Endothelial cell of hepatic sinusoid (primary cell): Measurements from ENCODE around the gene SPATA1.
"Not testable (repeated sequence)": the region's sequence is repeated elsewhere in the genome, so short reads cannot be mapped to it uniquely, and the experiment has no call there.

Experiments
- in situ Hi-C: cut with HindIII; loops from 2 replicates; pipeline ENCODE4 v1.10.0; 2017; ENCODE audit warnings: low sequenced_read_pairs

SPATA1 gene

DNA sequence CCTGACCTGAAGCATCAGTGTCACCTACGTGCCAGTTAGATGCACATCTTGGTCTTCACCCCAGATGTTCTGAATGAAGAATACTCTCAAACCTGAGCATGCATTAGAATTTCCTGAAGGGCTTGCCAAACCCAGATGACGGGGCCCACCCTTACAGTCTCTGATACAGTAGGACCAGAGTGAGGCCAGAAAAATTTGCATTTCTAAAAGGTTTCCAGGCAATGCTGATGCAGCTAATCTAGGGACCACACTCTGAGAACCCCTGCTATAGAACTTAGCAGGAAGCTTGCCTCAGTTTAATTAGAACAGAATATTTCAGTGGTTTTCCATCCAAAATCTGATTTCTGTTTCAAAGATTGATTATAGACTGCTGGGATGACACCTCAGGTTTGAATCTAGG lies 77.9 kb downstream of the SPATA1 start:
- in situ Hi-C loops = no loop called here

DNA sequence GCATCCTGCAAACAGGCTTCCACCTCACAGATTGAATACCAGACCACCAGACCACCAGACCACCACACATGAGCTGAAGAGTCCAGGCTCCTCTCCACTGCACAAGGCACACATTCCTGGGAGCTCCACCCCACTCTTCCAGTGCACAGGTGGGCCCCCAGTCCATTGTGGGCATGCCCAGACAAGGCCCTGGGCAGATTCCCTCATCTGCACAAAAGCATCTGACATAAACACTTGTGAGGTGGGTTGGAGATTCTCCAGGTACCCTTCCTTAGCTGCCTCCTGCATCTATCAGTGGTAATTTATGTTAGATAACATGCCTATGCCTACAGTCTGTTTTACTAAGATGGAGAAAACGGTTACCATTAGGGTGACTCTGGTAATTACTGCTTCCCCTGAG lies 79.6 kb downstream of the SPATA1 start:
- in situ Hi-C loops = no loop called here

DNA sequence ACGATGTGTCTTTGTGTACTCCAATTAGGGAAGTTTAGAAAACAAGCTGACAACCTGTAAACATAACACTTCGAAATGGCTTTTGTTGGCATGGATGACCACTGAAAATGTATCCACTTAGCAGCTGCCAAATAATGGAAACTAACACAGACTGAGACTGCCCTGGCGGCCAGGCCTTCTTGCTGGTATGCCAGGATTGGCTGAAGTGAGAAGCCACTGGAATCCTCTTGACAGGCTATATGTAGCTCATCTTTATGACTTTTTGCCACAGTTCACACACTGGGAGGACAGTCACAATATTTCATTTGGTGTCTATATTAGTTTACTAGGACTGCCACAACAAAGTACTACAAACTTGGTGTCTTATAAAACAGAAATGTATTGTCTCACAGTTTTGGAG lies 80.9 kb downstream of the SPATA1 start:
- in situ Hi-C loops = no loop called here

DNA sequence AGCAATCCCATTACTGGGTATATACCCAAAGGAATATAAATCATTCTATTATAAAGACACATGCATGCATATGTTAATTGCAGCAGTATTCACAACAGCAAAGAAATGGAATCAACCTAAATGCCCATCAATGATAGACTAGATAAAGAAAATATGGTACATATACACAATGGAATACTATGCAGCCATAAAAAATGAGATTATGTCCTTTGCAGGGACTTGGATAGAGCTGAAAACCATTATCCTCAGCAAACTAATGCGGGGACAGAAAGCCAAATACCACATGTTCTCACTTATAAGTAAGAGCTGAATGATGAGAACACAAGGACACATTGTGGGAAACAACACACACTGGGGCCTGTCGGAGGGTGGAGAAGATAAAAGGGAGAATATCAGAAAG lies 88.8 kb downstream of the SPATA1 start:
- in situ Hi-C loops = not testable (repeated sequence)

DNA sequence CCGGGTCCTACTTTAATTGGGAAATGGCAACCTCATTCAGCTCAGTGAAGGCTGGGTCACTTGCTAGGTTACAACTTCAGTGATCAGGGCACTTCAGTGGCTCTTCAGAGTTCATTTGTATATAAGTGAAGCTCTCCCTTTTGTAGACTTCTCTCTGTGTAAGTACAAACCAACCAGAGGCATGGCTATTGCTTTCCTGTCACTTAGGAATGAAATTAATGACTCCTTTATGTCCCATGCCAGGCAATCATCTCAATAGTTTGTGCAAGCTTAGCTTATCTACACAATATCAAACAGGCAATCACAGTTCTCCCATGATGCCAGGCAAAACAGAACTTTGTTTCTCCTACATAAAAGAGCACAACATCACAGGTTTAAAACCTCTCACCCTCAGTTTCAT lies 90.8 kb downstream of the SPATA1 start:
- in situ Hi-C loops = no loop called here

DNA sequence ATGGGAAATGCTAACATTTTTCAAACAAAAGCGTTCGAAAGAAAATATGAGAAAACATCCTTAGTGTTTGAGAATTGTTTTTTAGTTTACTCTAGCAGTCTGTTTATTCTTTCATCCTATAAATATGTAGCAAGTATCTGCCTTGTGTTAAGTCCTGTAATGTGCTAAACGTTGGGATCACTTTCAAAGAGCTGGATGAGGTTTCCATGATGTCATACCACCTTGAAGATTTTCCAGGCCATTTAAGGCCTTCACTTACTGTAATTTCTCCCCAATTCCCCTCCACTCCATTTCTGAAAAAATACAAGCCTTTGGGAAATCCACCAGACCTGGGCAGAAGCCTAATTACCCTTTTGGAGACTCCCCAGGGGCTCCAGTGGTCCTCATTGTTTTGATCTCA lies 92.2 kb downstream of the SPATA1 start:
- in situ Hi-C loops = no loop called here

DNA sequence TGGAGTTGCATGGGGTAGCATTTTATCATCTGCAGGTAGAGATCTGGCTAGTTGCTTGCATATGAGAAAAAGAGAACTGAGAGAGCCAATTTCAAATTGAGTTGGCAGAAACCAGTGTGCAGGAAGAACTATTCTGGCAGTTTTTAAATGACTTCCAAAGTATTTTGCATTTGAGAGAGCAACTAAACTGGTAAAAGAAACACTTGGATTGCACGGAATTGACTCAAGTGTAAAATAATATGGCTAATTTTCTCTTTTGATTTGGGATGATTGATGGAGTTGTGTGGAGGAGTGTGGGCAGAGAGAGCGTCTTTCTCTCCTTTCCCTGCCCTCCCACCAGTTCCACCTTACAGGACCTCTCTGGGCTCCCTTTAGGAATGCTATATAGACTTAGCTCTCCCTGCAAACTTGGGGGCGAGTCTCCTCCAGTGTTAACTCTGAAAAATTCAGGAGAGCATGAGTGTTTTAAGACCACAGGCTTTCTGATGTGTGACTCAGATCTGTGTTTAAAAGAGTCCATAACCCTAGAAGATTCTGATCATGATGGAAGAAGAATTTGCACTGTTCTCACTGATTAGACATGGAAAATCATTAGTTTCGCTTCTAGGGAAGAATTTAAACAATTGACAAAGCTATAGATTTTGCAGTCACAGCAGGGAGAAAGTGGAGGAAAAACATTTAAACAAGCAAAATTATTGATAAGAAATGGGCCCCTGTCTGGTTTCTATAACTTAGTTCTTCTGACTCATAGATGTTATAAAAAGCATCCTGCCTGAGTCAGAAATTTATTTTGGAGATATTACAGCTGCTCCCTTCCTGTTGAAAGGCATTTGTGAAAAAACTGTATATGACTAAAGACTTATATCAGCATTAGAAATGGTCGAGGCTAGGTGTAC lies 92.9 kb downstream of the SPATA1 start:
- in situ Hi-C loops = no loop called here

DNA sequence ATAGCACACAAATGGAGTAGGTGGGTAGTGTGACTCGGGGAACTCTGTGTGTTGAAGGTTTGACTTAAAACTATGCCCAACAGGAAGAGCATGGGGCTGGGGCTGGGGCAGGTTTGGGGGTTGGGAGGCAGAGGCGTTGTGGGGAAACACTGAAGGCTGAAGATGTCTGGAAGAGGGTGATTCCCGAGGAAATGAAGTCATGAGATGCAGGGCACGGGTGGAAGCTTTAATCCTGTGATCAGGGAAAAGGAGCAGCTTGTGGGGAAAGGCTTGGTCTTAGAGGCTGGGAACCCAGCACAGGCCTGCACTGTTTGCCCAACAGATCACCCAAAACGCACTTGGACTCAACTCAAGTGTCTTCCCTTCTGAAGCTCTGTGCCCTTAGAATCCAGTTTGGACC lies 94.6 kb downstream of the SPATA1 start:
- in situ Hi-C loops = loop anchor here (10.0 to 25.0 kb wide), 3 partner anchors 166 to 688 kb away; no protein-coding TSS in a partner anchor

DNA sequence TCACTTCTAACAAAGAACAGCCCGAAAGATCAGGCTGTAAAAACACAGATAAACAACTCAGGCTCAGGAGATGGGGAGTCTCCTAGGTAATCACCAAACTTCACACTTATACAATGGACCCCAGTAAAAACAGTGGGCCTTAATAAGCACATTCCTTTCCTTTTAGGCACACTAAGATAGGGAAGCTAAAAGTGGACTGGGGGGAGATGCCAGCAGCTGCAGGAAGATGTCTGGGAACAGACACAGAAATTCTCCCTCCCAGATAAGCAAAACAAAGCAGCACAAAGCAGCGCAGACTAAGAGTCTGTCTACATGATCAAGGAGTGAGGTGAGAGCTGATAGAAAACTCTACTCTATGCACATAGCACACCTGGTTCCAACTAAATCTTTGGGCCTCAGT lies 97.0 kb downstream of the SPATA1 start:
- in situ Hi-C loops = loop anchor here (10.0 to 25.0 kb wide), 3 partner anchors 168 to 691 kb away; no protein-coding TSS in a partner anchor

DNA sequence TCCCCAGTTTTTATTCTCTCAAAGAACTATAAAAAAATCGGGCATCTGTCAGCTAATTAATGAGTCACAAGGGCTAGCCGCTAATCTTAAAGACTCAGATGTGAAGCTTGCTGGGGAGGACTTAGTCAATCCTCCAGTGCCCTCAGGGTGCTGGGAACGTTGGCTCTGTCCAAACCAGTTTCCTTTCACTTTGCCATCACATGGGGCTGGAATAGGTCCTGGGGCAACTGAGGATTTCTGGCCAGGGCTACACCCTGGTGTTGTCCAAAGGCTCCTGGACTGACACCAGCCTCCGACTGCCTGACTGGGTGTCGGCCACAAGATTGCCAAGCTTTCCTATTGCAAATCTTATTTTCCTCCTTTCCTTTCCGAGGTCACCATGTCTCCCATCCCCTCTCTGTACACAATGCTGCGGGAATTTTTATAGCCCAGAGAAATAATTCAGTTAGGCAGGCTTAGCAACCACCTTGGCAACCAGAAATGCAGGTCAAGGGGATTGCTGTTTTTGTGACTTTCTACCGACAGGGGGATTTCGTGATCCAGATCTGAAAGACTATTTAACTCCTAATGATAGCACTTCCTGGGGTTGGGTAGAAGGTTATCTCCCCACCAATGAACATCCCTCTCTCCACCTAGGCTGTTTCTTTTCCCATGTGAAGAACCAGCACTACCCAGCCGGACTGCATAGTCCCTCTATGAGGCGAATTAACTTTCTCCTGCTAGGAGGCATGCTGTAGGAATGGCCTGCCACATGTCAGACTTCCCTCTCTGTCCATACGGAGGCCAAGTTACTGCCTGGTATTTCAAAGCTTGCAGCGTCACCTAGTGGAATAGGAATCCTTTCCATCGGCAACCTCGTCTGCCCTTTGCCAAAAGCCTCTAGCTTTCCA lies 98.0 kb downstream of the SPATA1 start:
- in situ Hi-C loops = loop anchor here (10.0 to 25.0 kb wide), 3 partner anchors 169 to 692 kb away; no protein-coding TSS in a partner anchor

DNA sequence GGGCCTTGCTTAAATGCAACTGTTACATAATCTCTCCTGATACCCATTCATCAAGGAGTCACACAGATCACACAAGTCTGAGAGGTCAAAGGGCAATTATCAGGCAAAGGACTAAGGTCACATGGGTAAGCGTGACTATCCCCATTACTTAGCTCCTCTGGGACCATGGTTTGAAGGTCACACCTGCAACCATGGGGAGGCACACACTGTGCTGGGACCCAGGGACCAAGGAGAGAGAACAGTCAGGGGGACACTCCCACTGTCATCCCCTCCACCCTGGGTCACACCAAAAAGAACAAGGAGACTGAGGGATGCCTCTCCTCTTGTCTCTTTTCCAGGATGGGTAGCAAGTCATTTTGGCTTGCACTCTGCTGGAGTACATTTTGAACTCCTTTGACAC lies 99.0 kb downstream of the SPATA1 start:
- in situ Hi-C loops = loop anchor here (10.0 to 25.0 kb wide), 3 partner anchors 170 to 693 kb away; no protein-coding TSS in a partner anchor

DNA sequence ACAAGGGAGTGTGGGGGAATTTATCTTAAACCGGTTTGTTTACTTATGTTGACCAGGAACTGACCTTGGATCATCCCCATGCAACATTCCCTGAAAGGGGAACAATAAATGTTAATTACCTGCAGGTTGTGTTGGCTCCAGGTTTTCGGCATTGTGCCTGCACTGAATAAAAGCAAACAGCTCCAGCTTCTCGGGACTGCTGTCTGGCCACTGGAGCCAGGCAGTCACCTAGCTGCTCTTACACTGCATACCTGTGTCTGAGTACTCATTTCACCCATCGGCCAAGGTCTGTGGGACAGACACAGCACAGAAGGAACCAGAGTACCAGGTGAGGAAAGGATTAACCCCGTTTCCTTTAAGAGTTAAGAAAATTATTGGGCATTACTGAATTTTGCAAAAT lies 100.8 kb downstream of the SPATA1 start:
- in situ Hi-C loops = loop anchor here (10.0 to 25.0 kb wide), 3 partner anchors 172 to 695 kb away; no protein-coding TSS in a partner anchor

DNA sequence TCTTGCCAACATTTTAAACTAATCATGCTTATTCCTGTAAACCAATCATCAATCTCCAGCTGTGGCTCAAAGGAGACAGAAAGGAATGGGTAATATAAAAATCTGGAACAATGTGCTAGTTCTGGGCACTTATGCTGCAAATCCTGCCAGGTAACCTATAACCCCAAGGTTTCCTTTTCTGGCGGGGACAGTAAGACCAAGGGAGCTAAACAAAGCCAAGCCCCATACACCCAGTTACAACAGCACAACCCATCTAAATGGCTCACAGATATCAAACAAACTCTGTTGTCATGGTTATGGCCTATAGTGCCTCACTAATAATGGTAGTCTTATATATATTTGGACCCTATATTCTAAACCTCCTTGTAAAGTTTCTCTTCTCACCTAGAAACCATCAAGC lies 104.9 kb downstream of the SPATA1 start:
- in situ Hi-C loops = loop anchor here (25.0 kb wide), 2 partner anchors 449 to 699 kb away; no protein-coding TSS in a partner anchor

DNA sequence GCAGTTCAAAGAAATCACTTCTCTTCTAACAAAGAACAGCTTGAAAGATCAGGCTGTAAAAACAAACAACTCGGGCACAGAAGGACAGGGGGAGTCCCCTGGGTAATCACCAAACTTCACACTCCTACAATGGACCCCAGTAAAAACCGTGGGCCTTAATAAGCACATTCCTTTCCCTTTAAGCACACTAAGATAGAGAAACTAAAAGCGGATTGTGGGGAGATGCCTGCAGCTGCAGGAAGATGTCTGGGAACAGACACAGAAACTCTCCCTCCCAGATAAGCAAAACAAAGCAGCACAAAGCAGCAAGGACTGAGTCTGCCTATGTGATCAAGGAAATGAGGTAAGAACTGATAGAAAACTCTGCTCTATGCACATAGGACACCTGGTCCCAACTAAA lies 105.6 kb downstream of the SPATA1 start:
- in situ Hi-C loops = loop anchor here (25.0 kb wide), 2 partner anchors 449 to 699 kb away; no protein-coding TSS in a partner anchor

DNA sequence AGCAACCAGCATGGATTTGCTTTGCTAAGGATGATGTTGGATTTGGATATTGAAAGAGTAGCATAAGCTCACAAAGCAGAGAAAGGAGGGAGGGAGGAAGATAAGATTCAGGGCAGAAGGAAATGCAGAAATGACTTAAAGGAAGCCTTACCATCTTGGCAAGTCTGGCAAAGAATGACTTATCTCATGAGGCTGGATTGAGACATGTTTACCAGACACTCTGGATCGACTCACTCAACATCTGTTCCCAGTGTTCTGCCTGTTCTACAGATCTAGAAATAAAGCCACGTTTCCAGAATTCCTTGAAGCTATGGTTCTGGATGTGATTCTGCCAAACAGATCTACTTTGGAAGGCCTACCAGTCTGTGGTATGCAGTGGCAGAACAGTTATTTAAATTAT lies 106.8 kb downstream of the SPATA1 start:
- in situ Hi-C loops = loop anchor here (25.0 kb wide), 2 partner anchors 451 to 701 kb away; no protein-coding TSS in a partner anchor

DNA sequence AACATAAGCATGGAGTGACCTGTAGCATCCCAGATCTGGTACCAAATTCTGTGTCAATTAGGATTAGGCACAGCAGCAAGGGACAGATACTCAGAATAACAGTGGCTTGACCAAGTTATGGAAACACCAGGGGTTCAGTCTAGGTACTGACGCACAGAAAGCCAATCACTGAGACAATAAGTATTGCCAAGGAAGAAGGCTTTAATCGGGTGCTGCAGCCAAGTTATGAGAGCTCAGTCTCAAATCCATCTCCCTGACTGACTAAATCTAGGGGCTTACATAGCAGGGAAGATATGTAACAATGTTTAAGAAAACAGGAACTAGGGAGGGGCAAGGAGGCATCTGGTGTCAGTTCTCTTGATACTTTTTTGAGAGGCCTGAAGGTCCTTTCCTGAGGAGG lies 107.7 kb downstream of the SPATA1 start:
- in situ Hi-C loops = loop anchor here (25.0 kb wide), 2 partner anchors 452 to 702 kb away; no protein-coding TSS in a partner anchor

DNA sequence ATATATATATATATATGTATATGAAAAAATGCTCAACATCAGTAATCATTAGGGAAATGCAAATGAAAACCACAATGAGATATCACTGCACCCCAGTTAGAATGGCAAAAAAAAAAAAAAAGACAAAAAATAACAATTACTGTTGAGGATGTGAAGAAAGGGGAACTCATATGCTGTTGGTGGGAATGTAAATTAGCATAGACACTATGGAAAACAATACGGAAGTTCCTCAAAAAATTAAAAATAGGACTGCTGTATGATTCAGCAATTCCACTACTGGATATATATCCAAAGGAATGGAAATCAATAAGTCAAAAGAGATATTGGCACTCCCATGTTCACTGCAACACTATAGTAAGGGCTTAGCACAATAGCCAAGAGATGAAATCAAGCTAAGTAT lies 109.6 kb downstream of the SPATA1 start:
- in situ Hi-C loops = loop anchor here (25.0 kb wide), 2 partner anchors 453 to 703 kb away; no protein-coding TSS in a partner anchor
